Endothelial cell of umbilical vein (primary cell): ENCODE measurements around the gene C1orf122. TPM values are rescaled to one million over a fixed set of nuclear protein-coding genes. Genes with fewer than 3 reads are reported as not detected.

ENCODE experiments used
- BruUV-seq: library from RNA; stranded (reverse); fragments of 400-500 nt; replicated peaks from 2 replicates; lab custom pipeline; 2021; lab: Mats Ljungman, UMichigan
- CTCF ChIA-PET: fragments of 300-600, 350-600 bp; sonication (Branson Sonifier 250); formaldehyde crosslinking; loops from one replicate; lab custom pipeline; 2021; ENCODE audit warnings: antibody characterized with exemption, inconsistent platforms; lab: Charles Lee
- POLR2A ChIA-PET: fragments of 300-600, 350-600 bp; sonication (Branson Sonifier 250); formaldehyde crosslinking; loops from one replicate; lab custom pipeline; 2021; ENCODE audit warnings: antibody characterized with exemption, inconsistent platforms; lab: Charles Lee
- DNase-seq: peaks from one replicate; pipeline ENCODE4 v3.0.0-alpha.2; 2011; ENCODE audit warnings: low read depth, low spot score
- FAIRE-seq: peaks from 2 replicates; lab custom pipeline; 2011; peaks lifted over from hg19 to GRCh38; lab: Jason Lieb, UNC
- H2AFZ ChIP-seq: 2 replicates; pipeline ENCODE4 v1.6.0; 2012; ENCODE audit warnings: low read depth, low read length, control low read depth, inconsistent platforms
- H3K27ac ChIP-seq: 2 replicates; pipeline ENCODE4 v1.5.1; 2011; ENCODE audit warnings: low read depth, mild to moderate bottlenecking, control low read depth, low read length, moderate library complexity; ENCODE audit not compliant: insufficient read depth
- H3K27me3 ChIP-seq, 2 experiments: 2 replicates each; pipeline versions ENCODE4 v1.6.0 to v1.6.1; 2011; ENCODE audit warnings: low read length in 2 of 2, mixed read lengths in 1 of 2; ENCODE audit not compliant: control insufficient read depth in 2 of 2, insufficient read depth in 2 of 2
- H3K36me3 ChIP-seq, 2 experiments: 2 replicates in 1 of 2; 3 replicates in 1 of 2; pipeline ENCODE4 v1.5.1; 2011; ENCODE audit warnings: low read length in 2 of 2, mild to moderate bottlenecking in 1 of 2, moderate library complexity in 1 of 2; ENCODE audit not compliant: control insufficient read depth in 2 of 2, insufficient read depth in 2 of 2; ENCODE audit errors: extremely low read depth in 1 of 2
- H3K4me1 ChIP-seq: 3 replicates; pipeline ENCODE4 v1.5.1; 2011; ENCODE audit warnings: mild to moderate bottlenecking, low read length; ENCODE audit not compliant: control insufficient read depth, insufficient read depth; ENCODE audit errors: extremely low read depth
- H3K4me2 ChIP-seq: 2 replicates; pipeline ENCODE4 v1.6.1; 2011; ENCODE audit warnings: low read length, control low read depth, mixed read lengths; ENCODE audit not compliant: insufficient read depth
- H3K4me3 ChIP-seq, 3 experiments: fragments of 200-600 bp in 1 of 3; sonication (generic), shearing (Covaris generic) in 1 of 3; replicated peaks in 1 of 3; 2 replicates each; pipeline ENCODE4 v1.5.1; 2011 to 2016; ENCODE audit warnings: control low read depth in 3 of 3, low read length in 3 of 3, mild to moderate bottlenecking in 2 of 3, inconsistent platforms in 1 of 3, low read depth in 1 of 3, moderate library complexity in 1 of 3; ENCODE audit not compliant: insufficient read depth in 1 of 3
- H3K79me2 ChIP-seq: 2 replicates; pipeline ENCODE4 v1.6.0; 2012; ENCODE audit warnings: low read length, inconsistent platforms; ENCODE audit not compliant: control insufficient read depth, insufficient read depth
- H3K9ac ChIP-seq: replicated peaks from 2 replicates; pipeline ENCODE3; 2011; ENCODE audit warnings: low read length, control low read depth; ENCODE audit not compliant: insufficient read depth; ENCODE audit errors: extremely low read depth
- H3K9me1 ChIP-seq: replicated peaks from 3 replicates; pipeline ENCODE4 v1.6.0; 2011; ENCODE audit warnings: mild to moderate bottlenecking, low read length; ENCODE audit not compliant: control insufficient read depth, insufficient read depth; ENCODE audit errors: extremely low read depth
- H3K9me3 ChIP-seq: replicated peaks from 2 replicates; pipeline ENCODE4 v1.5.1; 2012; ENCODE audit warnings: low read length, inconsistent platforms; ENCODE audit not compliant: control insufficient read depth, insufficient read depth
- H4K20me1 ChIP-seq: replicated peaks from 2 replicates; pipeline ENCODE3; 2011; ENCODE audit warnings: mild to moderate bottlenecking, low read length; ENCODE audit not compliant: control insufficient read depth, insufficient read depth; ENCODE audit errors: extremely low read depth
- EZH2 ChIP-seq: IDR thresholded peaks from 2 replicates; pipeline ENCODE4 v1.6.1; 2012; ENCODE audit warnings: borderline replicate concordance, low read depth, mild to moderate bottlenecking, moderate library complexity, low read length, inconsistent platforms; ENCODE audit not compliant: severe bottlenecking
- FOS ChIP-seq: IDR thresholded peaks from 2 replicates; pipeline ENCODE4 v1.6.1; 2011; ENCODE audit warnings: mild to moderate bottlenecking, low read length, moderate library complexity, borderline replicate concordance; ENCODE audit not compliant: insufficient read depth
- GATA2 ChIP-seq: IDR thresholded peaks from 2 replicates; pipeline ENCODE4 v1.7.0; 2011; ENCODE audit warnings: low read depth, mild to moderate bottlenecking, moderate library complexity, mixed read lengths, low read length; ENCODE audit not compliant: insufficient read length, insufficient read depth
- JUN ChIP-seq: IDR thresholded peaks from 2 replicates; pipeline ENCODE4 v1.6.1; 2011; ENCODE audit warnings: borderline replicate concordance, low read depth; ENCODE audit not compliant: insufficient read length, insufficient read depth
- MYC ChIP-seq: IDR thresholded peaks from one replicate; pipeline ENCODE4 v1.6.1; 2011; ENCODE audit warnings: mild to moderate bottlenecking, low read depth, low read length
- POLR2A ChIP-seq: IDR thresholded peaks from 2 replicates; pipeline ENCODE4 v1.6.1; 2012; ENCODE audit warnings: low read depth, mild to moderate bottlenecking, control low read depth, low read length
- POLR2AphosphoS5 ChIP-seq: IDR thresholded peaks from 2 replicates; pipeline ENCODE4 v1.6.1; 2012; ENCODE audit warnings: low read depth, mild to moderate bottlenecking, control low read depth, low read length, moderate library complexity; ENCODE audit not compliant: insufficient read depth
- dilution Hi-C: fragments of 300-500 bp; cut with MboI; formaldehyde crosslinking; loops from one replicate; pipeline ENCODE4 v1.15.0; 2019; ENCODE audit warnings: low sequenced_read_pairs; ENCODE audit not compliant: extremely low pct_ligation_motif_present
- intact Hi-C: fragments of 100-400 bp; cut with micrococcal nuclease; formaldehyde crosslinking; loops from one replicate; pipeline ENCODE4 v1.10.0; 2022
- polyA plus RNA-seq, 4 experiments: library from polyadenylated mRNA; depleted of rRNA in 3 of 4; stranded (reverse) in 3 of 4; unstranded in 1 of 4; fragments of >200 nt; gene quantifications; 2 replicates each; pipeline versions ENCODE4 v1.2.1 to v1.2.3, GENCODE V29; 2011 to 2012; ENCODE audit warnings: missing spikeins in 1 of 4
- total RNA-seq: library from RNA; stranded (reverse); gene quantifications from 2 replicates; pipeline ENCODE4 v1.2.3, GENCODE V29; 2021
- TF ChIP-seq, protein P1 (sequence below): IDR thresholded peaks from 2 replicates; pipeline ENCODE4 v1.6.1; 2011; ENCODE audit not compliant: insufficient read depth, insufficient read length
- TF ChIP-seq, protein P2 (sequence below), 2 donors: IDR thresholded peaks; 1 replicate in 1 of 2; 2 replicates in 1 of 2; pipeline ENCODE4 v1.5.1; 2011; ENCODE audit warnings: low read length in 2 of 2, mild to moderate bottlenecking in 2 of 2, moderate library complexity in 2 of 2, control low read depth in 1 of 2, inconsistent platforms in 1 of 2, low read depth in 1 of 2; ENCODE audit not compliant: insufficient read depth in 1 of 2; ENCODE audit errors: extremely low read depth in 1 of 2

C1orf122 gene
- total and polyA plus RNA-seq, 2 donors (not counting 3 experiments of a cell fraction or from before 2014, with no cell fraction given) = 32.8 to 38.8 TPM

DNA sequence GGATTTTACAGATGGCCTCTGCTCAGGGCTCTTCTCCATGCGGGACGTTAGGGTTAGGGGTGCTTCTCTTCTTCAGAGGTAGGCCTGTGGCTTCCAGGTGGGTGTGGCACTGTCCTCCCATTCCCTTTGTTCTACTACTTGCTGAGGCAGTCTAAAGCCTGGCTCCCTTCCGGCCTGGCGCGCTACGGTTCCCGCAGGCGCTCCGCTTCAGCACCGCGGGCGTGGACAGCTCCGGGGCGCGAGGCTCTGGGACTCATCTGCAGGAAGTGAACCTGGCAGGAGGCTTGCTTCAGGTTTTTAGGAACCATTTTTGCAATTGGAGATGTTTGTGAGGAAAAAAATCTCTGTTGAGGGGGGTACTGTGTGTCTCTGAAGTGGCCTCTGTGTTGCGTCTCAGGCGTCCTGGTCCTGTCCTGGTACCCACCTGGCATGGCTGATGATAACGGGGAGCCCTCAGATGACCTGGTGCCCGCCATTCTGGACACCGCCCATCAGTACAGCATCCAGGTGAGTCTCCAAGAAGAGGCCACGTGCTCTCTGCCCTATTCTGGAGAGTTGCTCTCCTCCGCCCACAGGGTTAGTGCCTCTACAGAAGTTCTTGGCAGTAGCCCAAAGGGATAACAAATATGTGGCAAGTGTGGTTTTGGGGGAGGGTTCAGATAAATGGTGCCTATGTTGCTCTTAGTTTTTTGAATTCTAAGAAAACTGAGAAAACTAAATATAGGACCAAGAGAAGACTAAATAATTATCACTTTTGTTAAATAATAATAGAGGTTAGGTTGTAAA lies 12.1 kb upstream of the C1orf122 start:
- POLR2A ChIA-PET = no interaction called here

More for the DNA sequence above, 12.1 kb upstream of the C1orf122 start:
- Histone ChIP-seq H3K36me3 (no peaks in the 10 kb centered on the region), H3K9me1 (no peaks in the 10 kb centered on the region), H3K4me3 (no peak overlapping the region), H3K79me2 (no peaks in the 10 kb centered on the region), H3K4me2 (no peak overlapping the region), H3K27ac (no peak overlapping the region), H3K9ac (no peak overlapping the region), H3K9me3 (no peaks in the 10 kb centered on the region), H2AFZ (no peak overlapping the region), H3K27me3 (peaks cover 7 to 16% of the 10 kb centered on the region in 2 experiments), H4K20me1 (no peaks in the 10 kb centered on the region), H3K4me1 (peaks cover 2% of the 10 kb centered on the region)
- intact Hi-C loops = no loop called here
- no TSS peak for BruUV-seq
- dilution Hi-C loops = no loop called here
- CTCF ChIA-PET = no interaction called here
- FAIRE-seq (no peak), DNase-seq (peak; percentile 24)
- TF ChIP-seq, protein P1, sequence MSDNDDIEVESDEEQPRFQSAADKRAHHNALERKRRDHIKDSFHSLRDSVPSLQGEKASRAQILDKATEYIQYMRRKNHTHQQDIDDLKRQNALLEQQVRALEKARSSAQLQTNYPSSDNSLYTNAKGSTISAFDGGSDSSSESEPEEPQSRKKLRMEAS = no peak
- TF ChIP-seq, protein P2, sequence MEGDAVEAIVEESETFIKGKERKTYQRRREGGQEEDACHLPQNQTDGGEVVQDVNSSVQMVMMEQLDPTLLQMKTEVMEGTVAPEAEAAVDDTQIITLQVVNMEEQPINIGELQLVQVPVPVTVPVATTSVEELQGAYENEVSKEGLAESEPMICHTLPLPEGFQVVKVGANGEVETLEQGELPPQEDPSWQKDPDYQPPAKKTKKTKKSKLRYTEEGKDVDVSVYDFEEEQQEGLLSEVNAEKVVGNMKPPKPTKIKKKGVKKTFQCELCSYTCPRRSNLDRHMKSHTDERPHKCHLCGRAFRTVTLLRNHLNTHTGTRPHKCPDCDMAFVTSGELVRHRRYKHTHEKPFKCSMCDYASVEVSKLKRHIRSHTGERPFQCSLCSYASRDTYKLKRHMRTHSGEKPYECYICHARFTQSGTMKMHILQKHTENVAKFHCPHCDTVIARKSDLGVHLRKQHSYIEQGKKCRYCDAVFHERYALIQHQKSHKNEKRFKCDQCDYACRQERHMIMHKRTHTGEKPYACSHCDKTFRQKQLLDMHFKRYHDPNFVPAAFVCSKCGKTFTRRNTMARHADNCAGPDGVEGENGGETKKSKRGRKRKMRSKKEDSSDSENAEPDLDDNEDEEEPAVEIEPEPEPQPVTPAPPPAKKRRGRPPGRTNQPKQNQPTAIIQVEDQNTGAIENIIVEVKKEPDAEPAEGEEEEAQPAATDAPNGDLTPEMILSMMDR (IDR thresholded peaks at IDR 0.05; ENCODE audit: extremely low read depth in 1 of 2, insufficient read depth in 1 of 2, low read depth in 1 of 2, low read length in 2 of 2) = no peak
- no peak for TF ChIP-seq GATA2
- TF ChIP-seq POLR2A = no peak
- no peak for TF ChIP-seq FOS
- no peak for TF ChIP-seq MYC
- TF ChIP-seq POLR2AphosphoS5 = no peak
- no peak for TF ChIP-seq EZH2
- no peak for TF ChIP-seq JUN
